Activated T-cell treated with anti-CD3 and anti-CD28 coated beads, Interleukin-2, amount 50 U/mL, for 1 hour (primary cell): Measurements from ENCODE around the gene SRPK1.

Experiments used
- DNase-seq: peaks from one replicate; pipeline ENCODE4 v3.0.0-alpha.2; 2020

SRPK1 gene

DNA sequence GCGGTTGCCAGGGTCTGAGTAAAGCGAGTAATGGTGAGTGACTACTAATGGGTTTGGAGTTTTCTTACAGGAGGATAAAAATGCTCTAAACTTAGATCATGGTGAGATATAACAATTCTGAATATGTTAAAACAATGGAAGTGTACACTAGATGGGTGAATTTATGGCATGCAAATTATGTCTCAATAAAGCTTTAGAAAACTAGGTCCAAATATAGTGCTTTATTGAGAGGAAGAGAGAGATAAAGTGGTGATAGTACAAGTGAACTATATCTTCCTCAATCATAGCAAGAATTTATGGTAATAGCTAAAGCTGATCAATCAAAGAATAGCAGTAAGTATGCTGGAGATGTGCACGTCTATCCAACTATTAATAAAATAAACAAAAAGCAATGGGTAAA, 23.9 kb downstream of the SRPK1 start:
- no peak for DNase-seq

- DNase-seq, result no peak
These were observed 24.7 kb downstream of the SRPK1 start for GRCh38 chr6:35896228-35896627.

DNA sequence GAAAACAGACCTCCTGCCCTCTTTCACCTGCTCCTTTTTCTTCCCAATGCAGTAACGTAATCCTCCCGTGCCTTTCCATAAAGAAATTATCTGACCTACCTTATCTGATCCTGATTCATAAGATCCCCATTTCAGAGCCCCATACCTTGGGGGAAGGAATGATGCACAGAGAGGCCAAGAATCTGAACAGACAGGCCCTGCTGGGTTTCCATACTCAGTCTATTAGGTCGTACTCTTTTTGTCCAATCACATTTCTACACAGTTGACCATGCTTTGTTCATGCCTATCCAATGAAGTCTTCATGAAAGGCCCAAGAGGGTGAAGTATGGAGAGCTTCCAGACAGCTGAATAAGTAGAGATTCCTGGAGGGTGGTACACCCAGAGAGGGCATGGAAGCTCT, 25.3 kb downstream of the SRPK1 start:
- DNase-seq, result no peak

DNA sequence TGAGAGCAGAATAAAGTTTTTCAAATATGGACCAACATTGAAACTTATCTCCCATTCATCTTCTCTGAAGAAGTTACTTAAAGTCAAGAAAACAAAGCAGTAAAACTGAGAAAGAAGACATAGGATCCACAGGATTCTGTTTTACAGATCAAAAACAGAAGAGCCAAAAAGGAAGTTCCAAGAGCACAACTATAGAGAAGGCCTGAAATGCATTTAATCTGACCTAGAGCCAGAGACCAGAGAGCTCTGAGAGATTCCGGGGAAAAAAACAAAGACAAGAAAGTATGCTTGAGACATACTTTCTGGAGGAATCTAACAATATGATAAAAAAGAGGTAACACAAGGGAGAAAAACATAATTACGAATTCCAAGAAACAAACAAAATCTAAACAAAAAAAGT, 26.1 kb downstream of the SRPK1 start:
- no peak for DNase-seq

GRCh38 chr6:35893246-35893645, 27.7 kb downstream of the SRPK1 start:
- DNase-seq, result no peak

- no peak for DNase-seq
These were observed 28.4 kb downstream of the SRPK1 start for GRCh38 chr6:35892482-35892881.

DNA sequence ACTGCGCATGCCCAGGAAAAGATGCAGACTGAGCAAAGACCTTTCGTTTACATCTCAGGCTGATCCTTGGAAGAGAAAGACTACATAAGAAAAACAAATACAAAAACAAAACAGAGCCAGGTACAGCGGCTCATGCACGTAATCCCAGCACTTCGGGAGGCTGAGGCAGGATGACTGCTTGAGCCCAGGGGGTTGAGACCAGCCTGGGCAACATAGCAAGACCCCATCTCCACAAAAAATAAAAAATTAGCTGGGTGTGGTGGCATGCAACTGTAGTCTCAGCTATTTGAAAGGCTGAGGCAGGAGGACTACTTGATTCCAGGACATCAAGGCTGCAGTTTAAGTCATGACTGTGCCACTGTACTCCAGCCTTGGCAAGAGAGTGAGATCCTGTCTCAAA, 41.7 kb downstream of the SRPK1 start:
- no peak for DNase-seq

GRCh38 chr6:35876902-35877301, 44.0 kb downstream of the SRPK1 start:
- DNase-seq, result no peak

GRCh38 chr6:35874730-35875129, 46.2 kb downstream of the SRPK1 start:
- no peak for DNase-seq

- no peak for DNase-seq
These were observed 61.5 kb downstream of the SRPK1 start for GRCh38 chr6:35859367-35859766.

- no peak for DNase-seq
These were observed 63.0 kb downstream of the SRPK1 start for GRCh38 chr6:35857853-35858252.

DNA sequence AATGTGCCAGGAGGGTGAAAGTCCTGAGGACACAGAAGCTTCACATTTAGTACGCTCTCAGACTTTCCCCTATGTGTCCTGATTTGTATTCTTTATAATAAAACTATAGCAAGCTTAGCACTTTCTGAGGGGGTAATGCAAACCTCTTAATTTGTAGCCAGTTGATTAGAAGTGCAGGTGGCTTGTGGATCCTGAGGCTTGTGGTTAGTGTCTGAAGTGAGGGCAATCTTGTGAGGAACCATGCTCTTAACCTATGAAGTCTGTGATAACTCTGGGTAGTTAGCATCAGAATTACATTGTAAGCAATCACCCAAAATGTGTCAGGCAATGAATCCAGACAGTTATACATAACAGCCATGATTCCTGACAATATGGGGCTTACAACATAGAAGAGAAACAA, 64.6 kb downstream of the SRPK1 start:
- DNase-seq, result no peak

GRCh38 chr6:35852994-35853393, 67.9 kb downstream of the SRPK1 start:
- no peak for DNase-seq

- DNase-seq, result no peak
These were observed 70.7 kb downstream of the SRPK1 start for GRCh38 chr6:35850208-35850607.

DNA sequence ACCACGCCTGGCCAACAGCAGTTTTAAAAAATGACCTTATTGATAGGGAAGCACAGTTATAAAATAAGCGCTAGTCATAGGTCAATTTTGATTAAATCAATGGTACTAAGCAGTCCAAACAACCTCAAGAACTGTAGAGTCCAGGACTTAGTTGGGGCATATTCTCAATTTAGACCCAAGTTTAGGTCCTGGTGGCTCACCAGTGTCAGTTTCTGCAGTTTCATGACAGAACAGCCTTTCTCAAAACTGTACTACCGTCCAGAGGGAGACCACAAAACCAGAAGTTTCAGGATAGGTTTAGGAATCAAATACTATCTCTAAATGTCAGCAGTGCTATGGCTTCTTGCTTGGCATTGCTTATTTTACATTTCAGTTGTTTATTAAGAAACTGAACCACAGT, 76.6 kb downstream of the SRPK1 start:
- DNase-seq, result no peak

- DNase-seq, result no peak
These were observed 78.5 kb downstream of the SRPK1 start for GRCh38 chr6:35842381-35842780.

GRCh38 chr6:35839019-35839418, 81.9 kb downstream of the SRPK1 start:
- DNase-seq, result no peak

DNA sequence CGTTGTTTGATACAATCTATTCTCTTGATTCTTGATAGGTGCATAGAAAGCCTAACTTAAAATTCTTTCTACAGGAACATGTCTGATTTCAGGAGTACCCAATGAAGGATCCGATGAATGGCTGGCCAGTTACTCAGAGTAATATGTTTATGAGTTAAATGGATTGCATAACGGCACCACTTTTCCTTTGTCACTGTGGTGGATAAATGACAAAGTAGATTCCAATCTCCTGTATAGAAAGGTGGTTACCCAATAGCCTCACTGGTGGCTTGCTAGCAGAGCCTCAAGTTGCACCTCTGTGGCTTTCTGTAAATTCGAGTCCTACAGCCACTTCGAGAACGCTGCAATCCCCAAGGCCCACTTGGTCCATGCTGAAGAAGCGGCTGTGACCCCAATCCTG, 87.4 kb downstream of the SRPK1 start:
- no peak for DNase-seq

DNA sequence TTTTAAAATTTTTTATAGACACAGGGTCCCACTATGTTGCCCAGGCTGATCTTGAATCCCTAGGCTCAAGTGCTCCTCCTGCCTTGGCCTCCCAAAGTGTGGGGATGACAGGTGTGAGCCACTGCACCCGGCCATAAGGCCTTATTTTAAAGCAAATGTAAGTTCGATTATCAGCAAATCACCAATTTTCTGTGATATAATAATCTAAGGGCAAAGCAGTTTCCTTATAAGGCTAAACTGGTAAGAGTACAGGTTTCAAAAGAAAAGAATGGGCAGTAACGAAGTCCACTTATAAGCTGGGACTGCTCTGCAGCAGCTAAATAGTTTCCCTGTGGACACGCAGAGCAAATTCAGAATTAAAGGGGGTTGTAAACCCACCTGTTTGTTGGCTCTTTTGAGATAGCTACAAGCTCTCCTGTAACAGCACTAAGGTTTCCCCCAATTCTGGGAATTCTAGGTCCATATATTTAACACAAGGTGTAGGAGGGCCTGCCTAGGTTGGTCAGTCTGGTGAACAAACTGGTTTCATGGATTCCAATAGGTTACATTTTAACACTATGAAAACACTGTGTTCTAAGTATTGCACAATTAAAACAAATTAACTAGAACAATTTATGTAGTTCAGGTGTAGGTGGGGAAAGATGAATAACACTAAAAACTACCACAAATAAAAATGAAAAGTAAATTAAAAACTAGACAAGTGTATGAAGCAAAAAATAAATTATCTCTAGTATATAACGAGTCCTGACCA, 89.5 kb downstream of the SRPK1 start:
- no peak for DNase-seq

GRCh38 chr6:35829306-35829705, 91.6 kb downstream of the SRPK1 start:
- DNase-seq, result no peak

DNA sequence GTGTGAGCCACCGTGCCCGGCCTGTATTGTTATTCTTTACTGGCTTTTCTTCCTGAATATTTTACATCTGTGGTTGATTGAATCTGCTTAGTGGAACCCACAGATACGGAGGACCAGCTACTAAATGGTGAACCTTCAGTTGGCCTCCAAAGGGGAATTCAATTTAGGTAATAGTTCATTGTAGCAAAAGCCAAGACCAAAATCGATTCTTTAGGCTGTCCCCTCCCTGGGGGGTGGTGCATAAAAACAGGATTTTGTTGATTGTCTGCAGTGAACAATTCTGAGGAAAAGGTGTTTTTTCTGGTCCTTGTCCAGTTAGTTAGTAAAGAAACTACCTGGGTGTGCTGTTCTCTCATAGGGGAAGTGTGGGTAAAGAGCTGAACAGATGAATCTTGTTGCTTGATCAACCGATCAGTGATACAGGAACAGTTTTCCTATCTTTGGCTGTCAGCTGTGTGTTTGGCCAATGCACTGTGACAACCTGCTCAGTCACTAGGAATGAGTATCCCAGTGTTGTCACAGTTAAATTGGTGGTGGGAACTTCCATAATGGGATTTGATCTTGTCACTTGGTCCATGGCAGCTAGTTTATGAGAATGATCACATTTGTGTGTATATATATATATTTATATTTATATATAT, 96.2 kb downstream of the SRPK1 start:
- DNase-seq, result no peak

GRCh38 chr6:35823601-35824000, 97.3 kb downstream of the SRPK1 start:
- no peak for DNase-seq

DNA sequence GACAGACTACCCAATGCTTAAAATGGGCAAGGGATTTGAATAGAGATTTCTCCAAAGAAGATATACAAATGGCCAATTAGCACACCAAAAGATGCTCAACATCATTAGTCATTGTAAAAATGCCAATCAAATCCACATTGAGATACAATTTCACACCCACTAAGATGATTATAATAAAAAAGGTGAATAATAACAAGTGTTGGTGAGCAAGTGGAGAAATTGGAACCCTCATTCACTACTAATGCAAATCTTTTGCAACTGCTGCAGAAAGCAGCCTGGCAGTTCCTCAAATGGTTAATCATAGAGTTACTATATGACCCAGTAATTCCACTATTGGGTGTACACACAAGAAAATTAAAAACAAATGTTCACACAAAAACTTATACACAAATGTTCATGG, 103.4 kb downstream of the SRPK1 start:
- no peak for DNase-seq

DNA sequence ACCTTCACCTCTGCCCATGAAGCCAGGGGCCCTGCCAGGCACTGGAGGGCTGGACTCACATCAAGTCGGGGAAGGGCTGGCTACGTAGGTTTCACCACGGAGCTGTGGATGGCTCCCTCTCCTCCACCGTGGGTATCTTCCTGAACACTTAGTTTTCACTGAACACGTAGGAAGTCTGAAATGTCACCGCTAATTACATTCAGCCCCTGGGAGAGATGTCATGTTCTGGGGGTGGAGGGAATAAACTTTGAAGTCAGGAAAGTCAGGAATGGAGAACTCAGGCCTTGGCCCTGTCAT, 109.3 kb downstream of the SRPK1 start:
- DNase-seq, result no peak
